ENCODE results near the gene SIK2.

The SIK2 gene

DNA sequence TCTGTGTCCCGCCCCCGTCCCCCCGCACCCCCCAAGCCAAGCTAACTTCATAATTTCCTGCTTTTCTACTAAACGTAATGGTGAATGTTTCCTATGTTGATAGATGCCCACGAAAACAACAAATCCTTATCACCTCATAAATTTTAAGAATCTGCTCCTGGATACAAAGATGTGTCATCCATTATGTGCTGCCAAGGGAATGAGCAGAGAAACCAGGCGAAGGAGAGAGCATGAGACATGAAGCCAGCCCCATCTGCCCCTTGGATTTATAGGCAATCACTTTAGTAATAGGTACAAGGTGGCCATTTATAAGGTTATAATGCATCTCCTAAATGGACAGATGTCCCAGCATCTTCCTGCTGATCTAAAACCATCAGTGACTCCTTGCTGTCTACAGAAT, 31.5 kb upstream of the SIK2 start:
- H3K4me3 ChIP-seq (replicated peaks; ENCODE audit: low read depth, low read length) = no peak overlapping the region
- no peak for DNase-seq (ENCODE audit: low read depth)
- TF ChIP-seq, protein P1, sequence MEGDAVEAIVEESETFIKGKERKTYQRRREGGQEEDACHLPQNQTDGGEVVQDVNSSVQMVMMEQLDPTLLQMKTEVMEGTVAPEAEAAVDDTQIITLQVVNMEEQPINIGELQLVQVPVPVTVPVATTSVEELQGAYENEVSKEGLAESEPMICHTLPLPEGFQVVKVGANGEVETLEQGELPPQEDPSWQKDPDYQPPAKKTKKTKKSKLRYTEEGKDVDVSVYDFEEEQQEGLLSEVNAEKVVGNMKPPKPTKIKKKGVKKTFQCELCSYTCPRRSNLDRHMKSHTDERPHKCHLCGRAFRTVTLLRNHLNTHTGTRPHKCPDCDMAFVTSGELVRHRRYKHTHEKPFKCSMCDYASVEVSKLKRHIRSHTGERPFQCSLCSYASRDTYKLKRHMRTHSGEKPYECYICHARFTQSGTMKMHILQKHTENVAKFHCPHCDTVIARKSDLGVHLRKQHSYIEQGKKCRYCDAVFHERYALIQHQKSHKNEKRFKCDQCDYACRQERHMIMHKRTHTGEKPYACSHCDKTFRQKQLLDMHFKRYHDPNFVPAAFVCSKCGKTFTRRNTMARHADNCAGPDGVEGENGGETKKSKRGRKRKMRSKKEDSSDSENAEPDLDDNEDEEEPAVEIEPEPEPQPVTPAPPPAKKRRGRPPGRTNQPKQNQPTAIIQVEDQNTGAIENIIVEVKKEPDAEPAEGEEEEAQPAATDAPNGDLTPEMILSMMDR (IDR thresholded peaks at IDR 0.05; ENCODE audit: low read length, missing control alignments) = no peak

DNA sequence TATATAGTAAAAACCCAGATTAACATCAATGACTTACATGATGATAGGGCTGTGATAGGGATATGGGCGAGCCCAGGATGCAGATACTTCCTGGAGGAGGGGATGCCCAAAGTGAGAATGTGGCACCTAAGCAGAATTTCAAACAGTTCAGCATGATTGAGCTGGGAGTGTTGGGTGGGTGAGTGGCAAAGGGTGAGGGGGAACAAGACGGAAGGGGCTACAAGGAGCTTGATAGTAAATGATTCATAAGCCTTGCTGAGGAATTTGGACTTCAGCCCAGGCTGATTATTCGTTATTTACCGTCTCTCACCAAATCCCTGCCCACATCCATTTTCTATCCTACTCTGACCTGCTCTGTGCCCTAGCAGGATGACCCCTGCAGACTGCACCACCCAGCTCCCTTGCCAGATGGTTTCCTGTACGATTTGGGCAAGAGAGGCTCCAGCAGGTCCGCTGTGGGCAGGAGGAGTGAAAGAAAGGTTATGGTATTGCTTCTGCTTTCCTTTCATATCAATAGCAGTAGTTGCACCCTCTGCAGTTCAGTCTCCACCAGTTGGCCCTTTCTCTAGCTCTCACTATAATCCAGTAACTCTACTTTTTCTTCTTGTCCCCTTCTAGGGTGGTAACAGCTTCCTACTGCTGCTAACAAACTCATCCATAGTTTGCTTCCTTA, 30.3 kb upstream of the SIK2 start:
- no peak overlapping the region for H3K4me3 ChIP-seq (replicated peaks; ENCODE audit: low read depth, low read length)
- TF ChIP-seq, protein P1 (IDR thresholded peaks at IDR 0.05; ENCODE audit: low read length, missing control alignments) = no peak
- peak; percentile 20 for DNase-seq (ENCODE audit: low read depth)

DNA sequence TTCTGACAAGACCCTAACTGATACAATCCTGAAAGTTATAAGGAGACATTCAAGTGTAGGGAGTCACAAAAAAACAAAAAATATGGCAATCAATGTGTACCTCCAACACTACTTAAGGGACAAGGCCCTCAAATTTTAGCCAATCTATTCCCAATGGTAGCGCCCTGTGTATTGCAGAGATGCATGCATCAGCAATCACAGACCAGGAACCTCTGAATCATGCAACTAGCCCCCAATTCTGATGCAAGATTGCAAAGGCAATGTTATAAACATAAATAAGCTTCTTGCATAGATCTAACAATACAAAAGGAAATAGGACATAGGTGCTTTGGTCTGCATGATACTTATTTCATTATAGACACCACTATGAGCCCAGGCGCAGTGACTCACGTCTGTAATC, 29.7 kb upstream of the SIK2 start:
- TF ChIP-seq, protein P1 (IDR thresholded peaks at IDR 0.05; ENCODE audit: low read length, missing control alignments) = no peak
- DNase-seq (ENCODE audit: low read depth) = no peak
- H3K4me3 ChIP-seq (replicated peaks; ENCODE audit: low read depth, low read length) = no peak overlapping the region

DNA sequence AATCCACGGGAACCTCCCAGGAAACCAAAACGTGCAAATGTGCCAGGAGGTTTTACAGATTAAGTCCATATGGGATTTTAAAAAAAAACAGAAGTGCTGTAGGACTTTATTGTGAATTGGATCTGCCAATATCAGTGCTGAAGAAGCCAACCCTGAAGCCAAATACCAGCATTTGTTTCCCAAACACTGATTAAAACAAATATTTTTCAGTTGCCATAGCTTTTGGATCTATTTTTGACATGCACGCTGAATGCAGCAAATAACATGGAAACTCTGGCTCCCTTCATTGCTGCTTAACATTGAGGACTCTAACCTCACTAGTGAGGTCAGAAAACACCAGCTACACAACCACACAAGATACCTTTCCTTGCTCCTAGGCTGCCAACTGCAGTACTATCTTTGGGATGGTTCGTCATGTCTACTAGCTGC, 28.4 kb upstream of the SIK2 start:
- TF ChIP-seq, protein P1 (IDR thresholded peaks at IDR 0.05; ENCODE audit: low read length, missing control alignments) = no peak
- peak; percentile 44 for DNase-seq (ENCODE audit: low read depth)
- H3K4me3 ChIP-seq (replicated peaks; ENCODE audit: low read depth, low read length) = no peak overlapping the region

DNA sequence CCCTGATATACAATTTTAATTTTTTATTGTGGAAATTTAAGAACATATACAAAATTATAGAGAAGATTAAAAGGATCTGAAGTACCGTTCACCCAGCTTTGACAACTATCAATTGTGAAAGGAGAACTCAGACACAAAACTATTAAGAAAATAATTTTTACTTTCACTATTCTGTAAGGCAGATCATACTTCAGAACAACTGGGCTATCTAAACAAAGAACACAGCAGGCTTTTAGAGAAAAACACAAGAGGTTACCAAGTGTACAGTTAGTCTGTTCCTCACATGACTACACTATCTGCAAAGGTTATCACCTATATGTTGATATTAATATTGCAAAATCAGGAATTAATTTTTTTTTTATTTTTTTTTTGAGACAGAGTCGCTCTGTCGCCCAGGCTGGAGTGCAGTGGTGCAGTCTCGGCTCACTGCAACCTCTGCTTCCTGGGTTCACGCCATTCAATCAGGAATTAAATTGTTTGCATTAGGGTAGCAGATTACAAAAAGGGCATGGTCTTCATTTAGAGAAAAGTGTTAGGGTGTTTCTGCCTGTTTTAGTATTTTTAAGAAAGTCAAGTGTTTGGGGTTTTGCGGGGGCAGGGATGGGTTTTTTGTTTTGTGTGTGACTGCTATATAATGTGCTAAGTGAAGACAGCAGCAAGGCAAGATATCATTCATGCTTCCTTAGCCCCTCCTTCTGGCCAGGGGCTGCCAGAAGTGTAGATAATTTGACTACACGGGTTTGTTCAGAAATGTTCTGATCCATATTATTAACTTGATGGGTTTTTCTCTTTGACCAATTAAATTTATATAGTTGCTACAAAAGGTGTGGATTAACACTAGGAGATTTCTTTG, 27.6 kb upstream of the SIK2 start:
- DNase-seq (ENCODE audit: low read depth) = no peak
- TF ChIP-seq, protein P1 (IDR thresholded peaks at IDR 0.05; ENCODE audit: low read length, missing control alignments) = no peak
- no peak overlapping the region for H3K4me3 ChIP-seq (replicated peaks; ENCODE audit: low read depth, low read length)

DNA sequence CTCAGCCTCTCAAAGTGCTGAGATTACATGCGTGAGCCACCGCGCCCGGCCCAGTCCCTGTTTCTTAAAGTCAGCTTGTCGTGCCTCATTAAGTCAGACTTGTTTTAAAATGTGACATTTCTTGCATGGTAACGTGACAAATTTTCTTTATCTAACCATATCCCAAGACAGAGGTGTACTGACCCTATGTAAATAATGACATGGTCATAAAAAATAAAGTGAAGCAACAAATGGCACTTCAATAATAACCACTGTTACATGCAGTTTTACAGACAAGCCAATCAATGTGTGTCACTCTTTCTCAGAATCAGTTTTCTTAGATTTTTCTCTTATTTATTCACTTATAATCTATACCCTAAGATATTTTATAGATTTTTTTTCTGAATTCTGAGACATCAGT, 26.5 kb upstream of the SIK2 start:
- DNase-seq (ENCODE audit: low read depth) = no peak
- TF ChIP-seq, protein P1 (IDR thresholded peaks at IDR 0.05; ENCODE audit: low read length, missing control alignments) = no peak
- no peak overlapping the region for H3K4me3 ChIP-seq (replicated peaks; ENCODE audit: low read depth, low read length)

Data from fibroblast of pulmonary artery (primary cell).